ENCODE results near the gene SF3A2. TPM values are rescaled to one million over a fixed set of nuclear protein-coding genes. Genes with fewer than 3 reads are reported as not detected.
"Not testable (repeated sequence)": the region's sequence is repeated elsewhere in the genome, so short reads cannot be mapped to it uniquely, and the experiment has no call there.

Gene SF3A2
- total RNA-seq, 1 donor from 2014 or later = 147 TPM

DNA sequence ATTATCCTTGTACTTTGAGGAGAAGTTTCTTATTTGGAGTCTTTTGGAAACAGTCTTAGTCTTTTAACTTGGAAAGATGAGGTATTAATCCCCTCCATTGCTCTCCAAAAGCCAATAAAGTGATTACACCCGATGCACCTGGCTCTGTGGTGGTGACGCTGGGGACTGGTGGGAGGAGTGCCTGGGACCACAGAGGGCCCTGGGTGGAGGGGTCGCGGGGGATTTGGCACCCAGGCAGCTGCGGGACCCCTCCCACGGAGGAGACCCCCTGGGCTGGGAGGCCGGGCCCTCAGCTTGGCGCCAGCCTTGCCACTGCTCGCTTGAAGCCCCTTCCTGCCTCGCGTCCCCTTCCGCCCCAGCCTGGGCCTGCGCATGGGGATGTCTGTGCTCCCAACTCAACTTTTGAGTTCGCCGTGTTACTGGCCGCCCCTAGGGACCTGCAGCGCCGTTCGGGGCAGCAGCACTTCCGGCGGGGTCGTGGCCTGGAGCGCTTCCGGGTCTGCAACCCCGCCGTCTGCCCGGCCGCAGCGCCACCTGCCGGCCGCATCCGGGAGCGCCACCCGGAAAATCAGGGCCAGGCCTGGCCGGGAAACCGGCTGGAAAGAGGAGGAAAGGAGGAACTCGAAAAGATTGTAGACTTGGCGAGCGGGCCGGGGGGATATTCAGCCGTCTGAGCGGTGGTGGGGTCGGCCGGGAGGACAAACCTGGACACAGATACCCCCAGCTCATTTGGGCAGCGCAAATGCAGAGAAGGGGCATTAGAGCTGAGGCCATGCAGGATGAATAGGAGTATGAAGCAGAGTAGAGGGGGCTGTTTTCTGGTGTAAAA is 36.9 kb downstream of the SF3A2 start:
- intact Hi-C loops (cut with micrococcal nuclease) = loop anchor here (1.0 to 10.0 kb wide), 5 partner anchors 37 to 341 kb away; partner anchors contain the start of genes AP3D1, IZUMO4, MOB3A and PLEKHJ1

DNA sequence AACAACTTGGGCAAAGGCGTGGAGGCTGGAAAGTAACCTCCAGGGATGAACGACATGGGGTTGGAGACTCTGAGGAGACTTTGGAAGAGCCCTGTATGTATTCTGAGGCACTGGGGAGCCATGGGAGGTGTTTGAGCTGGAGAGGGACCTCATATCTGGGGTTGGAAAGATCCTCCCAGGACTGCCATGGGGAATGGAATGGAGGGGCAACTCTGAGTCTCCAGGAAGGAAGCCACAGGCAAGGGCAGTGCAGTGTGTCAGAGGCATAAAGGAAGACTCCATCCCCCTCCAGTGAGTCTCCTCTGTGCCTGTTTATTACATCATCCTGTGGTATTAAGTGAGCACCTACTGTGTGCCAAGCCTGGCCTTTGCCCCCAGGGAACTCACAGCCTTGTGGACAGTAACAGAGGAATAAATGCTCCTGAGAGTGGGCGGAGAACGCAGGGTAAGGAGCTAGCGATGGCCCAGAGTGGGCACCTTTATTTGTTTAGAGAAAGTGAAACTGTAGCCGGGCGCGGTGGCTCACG is 37.6 kb downstream of the SF3A2 start:
- intact Hi-C loops (cut with micrococcal nuclease) = loop anchor here (5.0 to 10.0 kb wide), 4 partner anchors 118 to 341 kb away; partner anchors contain the start of genes AP3D1, IZUMO4 and MOB3A

DNA sequence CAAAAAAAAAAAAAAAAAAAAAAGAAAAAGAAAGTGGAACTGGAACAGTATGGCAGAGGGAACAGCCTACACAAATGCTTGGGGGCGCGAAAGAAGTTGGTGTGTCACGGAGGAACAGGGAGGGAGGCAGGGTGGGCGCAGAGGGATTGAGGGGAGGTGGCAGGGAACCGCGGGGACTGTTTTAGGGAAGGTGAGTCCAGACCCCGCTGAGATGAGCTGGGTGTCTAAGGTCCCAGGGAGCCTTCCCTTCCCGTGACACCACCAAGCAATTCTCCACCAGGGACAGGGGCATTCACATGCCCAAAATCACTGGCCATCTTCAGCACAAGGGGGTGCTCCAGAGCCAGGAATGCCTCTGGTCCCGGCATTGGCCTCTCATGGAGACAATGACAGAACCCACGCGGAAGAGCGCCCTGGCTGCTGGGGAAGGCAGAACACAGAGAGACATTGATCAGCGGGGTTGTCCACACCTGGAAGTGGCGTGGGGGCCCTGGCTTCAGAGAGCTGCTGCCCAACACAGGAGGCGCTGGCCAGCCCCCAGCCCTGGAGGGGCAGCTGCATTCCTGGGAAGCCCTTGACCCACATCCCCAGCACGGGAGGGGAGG is 38.4 kb downstream of the SF3A2 start:
- intact Hi-C loops (cut with micrococcal nuclease) = loop anchor here (5.0 to 10.0 kb wide), 4 partner anchors 117 to 340 kb away; partner anchors contain the start of genes AP3D1, IZUMO4 and MOB3A

DNA sequence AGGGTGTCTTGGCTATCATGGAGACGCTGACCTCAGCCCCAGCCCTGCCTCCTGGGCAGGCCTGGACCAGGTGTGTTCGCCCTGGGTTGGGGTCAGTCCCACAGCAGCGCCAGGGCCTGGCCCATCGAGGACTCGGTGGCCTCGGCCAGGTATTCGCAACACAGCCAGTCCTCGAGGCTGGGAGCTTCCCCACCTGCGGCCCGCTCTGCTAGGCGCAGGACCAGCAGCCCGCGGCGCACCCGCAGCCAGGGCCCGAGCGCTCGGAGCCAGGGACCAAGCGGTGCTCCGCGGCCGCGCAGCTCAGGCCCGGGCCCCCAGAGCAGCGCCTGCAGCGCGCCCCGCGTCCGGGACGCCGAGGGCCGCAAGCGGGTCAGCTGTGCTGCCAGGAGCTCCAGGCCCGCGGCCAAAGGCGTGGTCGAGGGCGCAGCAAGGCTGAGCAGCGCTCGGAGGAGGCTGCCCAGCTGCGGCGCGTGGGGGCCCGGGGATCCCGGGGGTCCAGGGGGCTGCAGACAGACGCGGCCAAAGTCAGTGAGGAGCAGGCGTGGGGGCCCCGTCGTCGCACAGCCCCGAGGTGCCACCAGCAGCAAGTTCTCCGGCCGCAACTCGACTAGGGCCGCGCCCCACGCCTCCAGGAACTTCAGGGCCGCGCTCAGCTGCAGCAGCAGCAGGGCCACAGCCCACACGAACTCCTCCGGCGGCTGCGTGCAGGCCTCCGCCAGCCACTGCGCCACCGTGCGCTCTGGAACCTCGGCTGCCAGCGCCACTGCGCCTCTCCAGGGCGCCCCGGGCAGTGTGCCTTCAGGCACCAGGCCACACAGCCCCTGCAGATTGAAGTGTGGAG is 39.2 kb downstream of the SF3A2 start:
- intact Hi-C loops (cut with micrococcal nuclease) = loop anchor here (10.0 kb wide), 1 partner anchor 339 kb away; no protein-coding TSS in a partner anchor

DNA sequence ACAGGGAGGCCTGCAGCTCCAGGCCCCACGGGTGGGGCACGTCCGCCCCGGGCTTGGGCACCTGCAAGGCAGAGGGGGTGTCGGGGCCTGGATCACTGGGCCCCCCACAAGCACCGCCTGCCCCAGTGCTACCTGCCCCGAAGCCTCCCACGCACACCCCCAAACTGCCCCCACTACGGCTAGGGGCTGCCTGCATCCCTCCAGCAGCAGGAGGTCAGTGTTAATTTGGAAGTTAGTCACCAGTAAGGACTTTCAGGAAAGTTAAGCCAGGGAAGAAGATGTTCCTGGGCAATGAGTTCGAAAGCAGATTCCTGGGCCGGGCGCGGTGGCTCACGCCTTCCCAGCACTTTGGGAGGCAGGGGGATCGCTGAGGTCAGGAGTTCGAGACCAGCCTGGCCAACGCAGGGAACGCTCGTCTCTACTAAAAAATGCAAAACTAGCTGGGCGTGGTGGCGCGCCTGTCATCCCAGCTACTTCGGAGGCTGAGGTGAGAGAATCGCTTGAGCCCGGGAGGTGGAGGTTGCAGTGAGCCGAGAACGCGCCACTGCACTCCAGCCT is 39.9 kb downstream of the SF3A2 start:
- intact Hi-C loops (cut with micrococcal nuclease) = loop anchor here (10.0 kb wide), 1 partner anchor 338 kb away; no protein-coding TSS in a partner anchor

DNA sequence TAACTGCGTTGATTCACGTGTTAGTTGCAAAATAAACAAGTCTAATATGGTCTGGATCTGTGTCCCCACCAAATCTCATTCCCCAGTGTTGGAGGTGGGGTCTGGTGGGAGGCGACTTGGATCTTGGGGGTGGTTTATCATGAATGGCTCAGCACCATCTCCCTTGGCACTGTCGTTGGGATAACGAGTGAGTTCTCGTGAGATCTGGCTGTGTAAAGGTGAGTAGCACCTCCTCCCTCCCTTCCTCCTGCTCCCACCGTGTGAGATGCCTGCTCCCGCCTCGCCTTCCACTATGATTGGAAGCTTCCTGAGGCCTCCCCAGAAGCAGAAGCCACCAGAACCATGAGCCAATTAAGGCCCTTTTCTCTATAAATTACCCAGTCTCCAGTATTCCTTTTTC is 40.5 kb downstream of the SF3A2 start:
- intact Hi-C loops (cut with micrococcal nuclease) = loop anchor here (10.0 kb wide), 1 partner anchor 338 kb away; no protein-coding TSS in a partner anchor

DNA sequence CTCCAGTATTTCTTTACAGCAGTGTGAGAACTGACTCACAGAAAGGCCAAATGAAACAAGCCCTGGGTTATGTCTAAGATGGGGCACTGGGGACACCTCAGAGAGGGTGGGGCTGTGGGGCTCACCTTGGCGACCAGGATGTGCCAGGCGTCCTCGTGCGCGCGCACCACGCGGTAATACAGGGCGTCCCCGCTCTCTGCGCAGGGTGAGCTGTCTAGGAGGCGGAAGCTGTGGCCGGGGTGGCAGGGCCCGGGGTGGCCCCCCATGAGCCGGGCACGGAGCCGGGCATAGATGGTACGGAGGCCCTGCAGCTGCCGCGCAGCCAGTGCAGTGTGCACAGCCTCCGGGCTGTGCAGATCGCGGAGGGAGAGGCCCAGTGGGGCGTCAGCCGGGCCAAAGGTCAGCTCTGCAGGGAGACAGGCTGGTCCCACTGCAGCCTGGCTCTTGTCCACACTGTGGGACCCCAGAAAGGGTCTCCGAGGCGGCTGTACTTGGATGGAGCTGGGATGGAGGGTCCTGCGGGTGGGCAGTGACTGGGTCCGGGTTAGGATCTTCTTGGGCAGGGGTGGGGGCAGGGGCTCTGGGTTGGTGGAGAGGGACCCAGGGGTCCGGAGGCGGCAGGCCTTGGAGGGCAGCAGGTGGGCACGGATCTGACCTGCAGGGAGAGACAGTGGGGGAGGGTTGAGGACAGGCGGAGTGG is 42.0 kb downstream of the SF3A2 start:
- intact Hi-C loops (cut with micrococcal nuclease) = loop anchor here (10.0 kb wide), 1 partner anchor 336 kb away; no protein-coding TSS in a partner anchor

DNA sequence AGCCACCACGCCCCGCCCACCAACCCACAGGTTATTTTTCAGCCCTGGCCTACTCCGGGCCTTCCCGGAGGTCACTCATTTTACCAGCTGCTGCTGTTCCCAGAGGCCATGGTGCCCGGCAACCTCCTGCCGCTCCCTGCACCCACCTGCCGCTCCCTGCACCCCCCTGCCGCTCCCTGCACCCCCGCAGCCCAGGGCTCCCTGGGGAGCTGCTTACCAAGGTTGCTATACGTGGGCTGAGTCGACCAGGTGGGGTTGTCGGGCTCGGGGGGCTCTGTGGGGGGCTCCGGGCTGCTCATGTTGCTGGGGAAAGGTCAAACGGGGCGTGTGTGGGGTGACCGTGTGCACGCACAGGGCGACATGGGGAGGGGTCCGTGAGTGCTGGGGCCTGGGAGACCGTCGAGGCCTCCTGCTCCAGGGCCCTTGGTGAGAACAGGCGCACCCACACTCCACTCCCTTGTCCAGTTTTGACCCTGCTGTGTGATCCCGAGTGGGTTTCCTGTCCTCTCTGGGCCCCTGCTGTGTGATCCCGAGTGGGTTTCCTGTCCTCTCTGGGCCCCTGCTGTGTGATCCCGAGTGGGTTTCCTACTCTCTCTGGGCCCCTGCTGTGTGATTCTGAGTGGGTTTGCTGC is 44.1 kb downstream of the SF3A2 start:
- intact Hi-C loops (cut with micrococcal nuclease) = no loop called here

DNA sequence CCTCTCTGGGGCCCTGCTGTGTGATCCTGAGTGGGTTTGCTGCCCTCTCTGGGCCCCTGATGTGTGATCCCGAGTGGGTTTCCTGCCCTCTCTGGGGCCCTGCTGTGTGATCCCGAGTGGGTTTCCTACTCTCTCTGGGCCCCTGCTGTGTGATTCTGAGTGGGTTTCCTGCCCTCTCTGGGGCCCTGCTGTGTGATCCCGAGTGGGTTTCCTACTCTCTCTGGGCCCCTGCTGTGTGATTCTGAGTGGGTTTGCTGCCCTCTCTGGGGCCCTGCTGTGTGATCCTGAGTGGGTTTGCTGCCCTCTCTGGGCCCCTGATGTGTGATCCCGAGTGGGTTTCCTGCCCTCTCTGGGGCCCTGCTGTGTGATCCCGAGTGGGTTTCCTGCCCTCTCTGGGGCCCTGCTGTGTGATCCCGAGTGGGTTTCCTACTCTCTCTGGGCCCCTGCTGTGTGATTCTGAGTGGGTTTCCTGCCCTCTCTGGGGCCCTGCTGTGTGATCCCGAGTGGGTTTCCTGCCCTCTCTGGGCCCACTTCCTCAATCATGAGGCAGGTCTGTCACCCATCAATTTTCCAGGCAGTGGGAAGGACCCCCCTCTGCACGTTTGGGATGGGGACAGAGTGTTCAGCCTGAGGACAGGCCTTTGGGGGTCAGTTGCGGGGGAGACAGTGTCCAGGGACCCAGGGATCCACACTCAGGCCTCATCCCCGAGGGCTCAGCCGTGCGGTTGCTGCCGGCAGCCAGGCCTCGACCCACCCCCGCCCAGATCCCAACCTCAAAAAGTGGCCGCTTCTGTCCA is 44.8 kb downstream of the SF3A2 start:
- intact Hi-C loops (cut with micrococcal nuclease) = not testable (repeated sequence)

DNA sequence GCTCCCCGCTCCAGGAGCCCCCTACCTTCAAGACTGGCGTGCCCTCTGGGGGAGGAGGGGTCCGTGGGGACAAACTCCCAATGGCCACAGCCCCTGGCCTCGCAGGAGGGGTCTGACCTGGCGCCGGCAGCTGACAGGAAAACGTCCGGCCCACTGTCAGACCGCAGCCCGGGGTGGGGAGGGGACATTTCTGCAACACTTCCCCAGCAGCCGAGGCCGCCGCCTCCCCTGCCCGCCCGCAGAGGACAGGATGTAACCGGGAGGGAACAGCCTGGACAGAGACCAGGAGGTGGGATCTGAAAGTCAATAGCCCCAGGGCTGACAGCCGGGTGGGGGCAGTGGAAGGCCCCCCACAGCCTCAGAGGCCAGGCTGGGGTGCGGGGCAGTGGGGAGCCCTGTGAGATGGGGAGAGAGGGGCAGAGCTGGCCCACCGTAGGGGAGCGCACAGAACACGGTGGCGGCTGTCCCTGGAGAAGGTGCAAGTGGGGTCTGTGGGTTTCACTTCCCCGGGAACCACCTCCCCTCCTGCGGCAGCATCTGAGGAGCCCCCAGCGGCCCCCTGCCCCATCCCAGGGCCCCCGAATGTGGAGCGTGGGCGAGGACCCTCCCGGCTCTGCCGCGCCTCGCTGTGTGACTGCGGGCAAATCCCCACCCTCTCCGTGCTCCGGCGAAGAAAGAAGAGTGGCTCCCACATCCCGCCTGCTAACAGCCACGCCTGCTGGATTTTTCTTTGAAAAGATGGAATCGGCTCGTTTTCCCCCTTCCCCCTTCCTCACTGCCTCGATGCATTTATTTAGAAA is 45.6 kb downstream of the SF3A2 start, which contains the start of gene PEAK3:
PEAK3 (minus strand) TSS at position 114 of the 800 bp plus-strand sequence. CDS start 1,244 bp downstream, outside the sequence.
- intact Hi-C loops (cut with micrococcal nuclease) = no loop called here

DNA sequence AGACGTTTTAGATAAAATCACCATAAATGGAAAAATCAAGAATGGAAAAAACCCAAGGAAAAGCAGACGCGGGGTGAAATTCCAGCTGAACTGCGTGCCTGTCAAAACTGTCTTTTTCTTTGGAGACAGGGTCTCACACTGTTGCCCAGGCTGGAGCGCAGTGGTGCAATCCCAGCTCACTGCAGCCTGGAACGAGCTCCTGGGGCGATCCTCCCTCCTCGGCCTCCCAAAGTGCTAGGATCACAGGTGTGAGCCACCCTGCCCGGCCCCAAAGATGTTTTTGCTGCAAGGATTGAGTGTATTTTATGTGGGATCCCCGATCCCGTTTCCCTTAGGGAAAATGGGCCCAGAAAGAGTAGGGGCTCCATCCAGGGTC is 46.2 kb downstream of the SF3A2 start:
- intact Hi-C loops (cut with micrococcal nuclease) = no loop called here

DNA sequence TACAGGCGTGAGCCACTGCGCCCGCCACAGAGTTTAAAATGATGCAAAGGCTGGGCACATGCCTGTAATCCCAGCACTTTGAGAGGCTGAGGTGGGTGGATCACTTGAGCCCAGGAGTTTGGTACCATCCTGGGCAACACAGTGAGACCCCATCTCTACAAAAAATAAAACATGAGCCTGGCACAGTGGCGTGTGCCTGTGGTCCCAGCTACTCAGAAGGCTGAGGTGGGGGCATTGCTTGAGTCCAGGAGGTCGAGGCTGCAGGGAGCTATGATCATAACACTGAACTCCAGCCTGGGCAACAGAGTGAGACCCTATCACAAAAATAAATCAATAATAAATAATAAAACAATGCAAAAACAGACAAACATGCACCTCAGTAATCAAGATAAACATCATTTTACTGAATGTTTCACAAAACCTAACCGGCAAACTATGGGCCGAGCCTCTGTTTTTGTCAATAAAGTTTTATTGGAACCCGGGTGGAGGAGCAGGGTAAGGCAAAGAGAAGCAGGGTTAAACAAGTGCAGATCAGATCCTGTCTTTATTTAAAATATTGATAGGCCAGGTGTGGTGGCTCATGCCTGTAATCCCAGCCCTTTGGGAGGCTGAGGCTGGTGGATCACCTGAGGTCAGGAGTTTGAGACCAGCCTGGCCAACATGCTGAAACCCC is 47.3 kb downstream of the SF3A2 start:
- intact Hi-C loops (cut with micrococcal nuclease) = no loop called here

DNA sequence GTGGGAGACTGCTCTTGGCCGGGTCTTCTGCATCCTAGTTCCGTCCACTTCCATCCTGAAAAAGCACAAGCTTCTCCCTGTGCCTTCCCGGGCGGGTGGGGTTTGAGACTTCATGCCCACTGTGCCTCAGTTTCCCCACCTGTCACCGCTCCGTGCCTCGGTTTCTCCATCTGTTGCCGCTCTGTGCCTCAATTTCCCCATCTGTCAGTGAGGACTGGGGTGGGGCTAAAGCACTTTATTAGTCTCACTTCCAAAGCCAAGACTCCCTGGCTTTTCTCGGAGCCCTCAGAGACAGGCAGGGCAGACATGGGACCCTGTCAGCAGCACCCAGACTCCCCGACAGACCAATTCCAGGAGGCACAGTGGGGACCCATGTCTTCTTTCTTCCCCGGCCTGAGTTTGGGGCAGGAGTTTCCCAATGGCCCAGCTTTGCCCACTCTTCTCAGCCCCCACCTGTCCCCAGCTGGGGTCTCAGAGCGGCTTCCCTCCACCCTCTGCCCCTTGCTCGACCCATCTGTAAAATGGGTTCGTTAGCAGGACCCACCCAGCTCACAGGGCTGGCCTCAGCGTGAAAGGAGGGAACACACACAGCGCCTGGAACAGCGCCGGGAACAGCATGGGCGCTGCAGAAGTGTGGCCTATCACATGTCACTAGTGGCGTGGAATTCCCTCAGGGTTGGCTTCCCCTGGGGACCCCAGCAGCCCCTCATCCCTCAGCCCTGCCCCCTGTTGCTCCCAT is 49.9 kb downstream of the SF3A2 start:
- intact Hi-C loops (cut with micrococcal nuclease) = no loop called here

DNA sequence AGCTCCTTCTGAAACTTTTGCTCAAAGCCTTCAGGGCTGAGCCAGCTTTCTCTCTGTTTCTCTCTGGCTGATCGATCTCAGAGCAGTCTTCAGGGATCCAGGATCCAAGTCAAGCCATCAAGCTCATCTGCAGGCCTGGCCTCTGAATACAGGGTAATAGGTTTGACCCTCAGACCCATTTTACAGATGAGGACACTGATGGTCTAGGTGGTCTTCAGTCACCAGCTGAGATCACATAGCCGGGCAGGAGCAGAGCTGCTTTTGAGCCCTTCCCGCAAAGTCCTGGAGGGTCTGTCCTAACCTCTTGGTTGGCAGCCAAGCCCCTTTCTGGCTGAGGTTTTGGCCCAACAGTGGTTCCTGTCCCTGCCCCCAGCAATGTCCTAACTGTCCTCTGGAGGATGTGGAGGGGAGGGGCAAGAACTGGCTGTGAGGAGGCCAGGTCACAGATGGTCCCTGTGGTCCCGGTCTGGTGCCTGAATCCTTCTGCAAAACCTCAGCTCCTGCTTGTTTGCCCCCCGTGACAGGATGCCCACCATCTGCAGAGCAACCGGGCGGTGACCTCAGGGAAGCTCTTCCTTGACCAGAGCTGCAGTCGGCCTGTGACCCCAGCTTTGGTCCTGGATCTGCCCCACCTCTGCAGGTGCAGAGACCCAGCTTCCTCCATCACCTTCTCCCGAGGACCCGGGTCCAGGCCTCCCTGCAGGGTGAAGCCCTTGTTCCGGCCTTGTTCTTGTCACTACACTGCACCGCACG is 51.1 kb downstream of the SF3A2 start:
- intact Hi-C loops (cut with micrococcal nuclease) = no loop called here

DNA sequence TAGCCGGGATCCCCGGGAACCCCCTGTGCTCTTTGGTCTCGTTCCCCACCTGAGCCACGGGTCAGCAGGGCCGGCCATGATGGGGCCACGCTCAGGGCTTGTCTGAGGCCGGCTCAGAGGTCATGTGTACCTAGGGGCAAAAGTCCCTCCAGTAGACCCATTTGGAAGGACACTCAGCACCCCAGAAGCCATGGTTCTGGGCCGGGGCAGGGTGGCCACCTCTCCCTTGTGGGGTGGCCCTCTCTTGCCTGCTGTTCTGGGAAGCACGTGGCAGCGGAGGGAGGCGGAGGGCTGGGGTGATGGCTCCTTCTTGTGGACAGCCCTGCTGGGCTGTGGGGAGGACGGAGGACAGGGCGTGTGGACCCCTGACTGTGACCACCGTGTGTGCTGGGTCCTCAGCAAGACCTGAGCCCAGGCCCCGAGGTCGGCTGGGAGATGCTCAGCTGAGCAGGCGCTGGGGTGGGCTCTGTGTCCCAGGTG is 51.8 kb downstream of the SF3A2 start:
- intact Hi-C loops (cut with micrococcal nuclease) = no loop called here

Measured in T-helper 2 cell treated with Interferon-gamma antibody and Interleukin-4, amounts not matched to agents 100 ng/mL and 5 ng/mL, for 36 hours (primary cell).